ACC112 (cell line): ENCODE results near the gene NBPF1.
"Not testable (repeated sequence)": the region's sequence is repeated elsewhere in the genome, so short reads cannot be mapped to it uniquely, and the experiment has no call there.

Experiments
- H2AFZ ChIP-seq: fragments of 200-600 bp; sonication (generic); one replicate; pipeline ENCODE4 v1.6.0; 2017; ENCODE audit warnings: antibody characterized with exemption, low read length; ENCODE audit not compliant: unreplicated experiment
- H3K27ac ChIP-seq: fragments of 200-600 bp; sonication (generic); 2 replicates; pipeline ENCODE4 v1.5.1; 2014; ENCODE audit warnings: low read depth, mild to moderate bottlenecking, antibody characterized with exemption, low read length, moderate library complexity
- H3K27me3 ChIP-seq: fragments of 200-600 bp; sonication (generic); 2 replicates; pipeline ENCODE4 v1.6.1; 2014; ENCODE audit warnings: mild to moderate bottlenecking, antibody characterized with exemption, low read length, moderate library complexity, mixed read lengths; ENCODE audit not compliant: insufficient read depth
- H3K36me3 ChIP-seq: fragments of 200-600 bp; sonication (generic); 2 replicates; pipeline ENCODE4 v1.6.1; 2016; ENCODE audit warnings: mild to moderate bottlenecking, antibody characterized with exemption, low read length, moderate library complexity, mixed read lengths; ENCODE audit not compliant: insufficient read depth
- H3K4me1 ChIP-seq: fragments of 200-600 bp; sonication (generic); one replicate; pipeline ENCODE4 v1.6.1; 2016; ENCODE audit warnings: low read length, mixed read lengths; ENCODE audit not compliant: insufficient read depth, unreplicated experiment, control insufficient read depth
- H3K4me3 ChIP-seq: fragments of 200-600 bp; sonication (generic); 2 replicates; pipeline ENCODE4 v1.5.1; 2014; ENCODE audit warnings: mild to moderate bottlenecking, low read depth, low read length
- H3K79me2 ChIP-seq: fragments of 200-600 bp; sonication (generic); one replicate; pipeline ENCODE4 v1.6.0; 2016; ENCODE audit warnings: low read length; ENCODE audit not compliant: control insufficient read depth, unreplicated experiment, insufficient read depth

The NBPF1 gene

DNA sequence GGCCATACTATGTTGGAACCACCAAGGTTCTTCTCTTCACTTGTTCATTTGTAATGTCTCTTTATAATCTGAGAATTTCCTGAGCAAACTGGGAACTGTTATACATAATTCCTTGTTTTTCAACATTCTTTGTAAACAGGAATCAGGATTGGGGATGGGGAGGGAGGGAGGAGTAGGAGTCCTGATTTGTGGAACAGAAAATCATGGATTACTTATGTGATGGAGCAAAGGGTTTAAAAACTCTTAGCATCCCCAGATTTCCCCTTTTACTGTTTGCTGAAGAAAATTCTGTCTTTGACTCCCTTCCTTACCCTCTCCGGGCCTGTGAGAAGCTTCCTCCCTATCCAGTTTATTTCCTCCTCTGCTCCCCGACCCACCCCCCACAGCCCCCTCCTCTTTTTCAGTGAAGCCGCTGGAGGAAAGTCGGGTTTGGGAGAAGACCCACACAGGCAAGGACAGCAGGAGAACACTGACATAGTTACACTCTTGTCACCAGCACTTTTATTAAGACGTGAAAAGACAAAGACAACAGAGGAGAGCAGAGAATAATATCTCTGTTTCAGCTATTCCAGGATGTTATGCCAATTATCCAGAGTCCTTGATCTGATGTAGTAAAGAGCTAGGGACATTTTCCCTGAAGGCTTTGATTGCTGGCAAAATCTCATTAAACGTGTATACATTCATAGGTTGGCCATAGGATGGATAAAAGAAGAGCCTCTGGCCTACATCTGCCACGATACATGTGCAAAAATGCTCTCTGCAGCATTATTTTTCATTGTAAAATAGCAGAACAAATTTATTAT lies 4.6 kb upstream of the NBPF1 start:
- H3K79me2 ChIP-seq, result no peaks in the 10 kb centered on the region
- H3K4me3 ChIP-seq, result no peak overlapping the region
- H3K36me3 ChIP-seq, result no peaks in the 10 kb centered on the region
- no peak overlapping the region for H2AFZ ChIP-seq
- no peak overlapping the region for H3K27ac ChIP-seq
- H3K27me3 ChIP-seq, result no peaks in the 10 kb centered on the region
- peaks cover 12% of the 10 kb centered on the region for H3K4me1 ChIP-seq

DNA sequence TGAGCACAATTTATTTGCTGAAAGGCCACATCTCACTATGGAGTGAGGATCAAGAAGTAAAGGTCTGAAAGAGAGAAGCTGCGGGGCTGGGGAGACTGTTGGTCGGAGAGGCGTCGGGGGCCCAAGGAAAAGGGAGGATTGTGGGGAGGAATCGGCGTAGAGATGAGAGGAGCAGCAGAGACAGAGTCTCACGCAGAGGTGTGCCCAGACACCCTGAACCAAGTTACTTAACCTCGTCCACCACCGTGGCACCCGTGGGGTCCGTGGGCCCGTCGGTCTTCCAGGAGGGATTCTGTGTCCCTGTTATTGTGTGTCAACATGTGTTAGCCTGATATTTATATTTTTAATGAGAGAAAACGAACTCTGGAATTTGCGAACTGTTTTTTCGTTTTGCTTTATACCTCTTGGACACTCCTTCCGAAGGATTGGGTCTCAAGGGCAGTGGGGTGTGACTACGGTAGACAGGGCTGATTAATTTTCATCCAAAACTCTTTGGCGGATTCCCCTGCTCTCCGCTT lies 3.8 kb upstream of the NBPF1 start:
- Histone ChIP-seq H3K79me2 (peaks cover 7% of the 10 kb centered on the region), H3K27me3 (no peaks in the 10 kb centered on the region), H3K27ac (no peak overlapping the region), H3K36me3 (no peaks in the 10 kb centered on the region), H3K4me3 (no peak overlapping the region), H3K4me1 (peaks cover 14% of the 10 kb centered on the region), H2AFZ (no peak overlapping the region)

DNA sequence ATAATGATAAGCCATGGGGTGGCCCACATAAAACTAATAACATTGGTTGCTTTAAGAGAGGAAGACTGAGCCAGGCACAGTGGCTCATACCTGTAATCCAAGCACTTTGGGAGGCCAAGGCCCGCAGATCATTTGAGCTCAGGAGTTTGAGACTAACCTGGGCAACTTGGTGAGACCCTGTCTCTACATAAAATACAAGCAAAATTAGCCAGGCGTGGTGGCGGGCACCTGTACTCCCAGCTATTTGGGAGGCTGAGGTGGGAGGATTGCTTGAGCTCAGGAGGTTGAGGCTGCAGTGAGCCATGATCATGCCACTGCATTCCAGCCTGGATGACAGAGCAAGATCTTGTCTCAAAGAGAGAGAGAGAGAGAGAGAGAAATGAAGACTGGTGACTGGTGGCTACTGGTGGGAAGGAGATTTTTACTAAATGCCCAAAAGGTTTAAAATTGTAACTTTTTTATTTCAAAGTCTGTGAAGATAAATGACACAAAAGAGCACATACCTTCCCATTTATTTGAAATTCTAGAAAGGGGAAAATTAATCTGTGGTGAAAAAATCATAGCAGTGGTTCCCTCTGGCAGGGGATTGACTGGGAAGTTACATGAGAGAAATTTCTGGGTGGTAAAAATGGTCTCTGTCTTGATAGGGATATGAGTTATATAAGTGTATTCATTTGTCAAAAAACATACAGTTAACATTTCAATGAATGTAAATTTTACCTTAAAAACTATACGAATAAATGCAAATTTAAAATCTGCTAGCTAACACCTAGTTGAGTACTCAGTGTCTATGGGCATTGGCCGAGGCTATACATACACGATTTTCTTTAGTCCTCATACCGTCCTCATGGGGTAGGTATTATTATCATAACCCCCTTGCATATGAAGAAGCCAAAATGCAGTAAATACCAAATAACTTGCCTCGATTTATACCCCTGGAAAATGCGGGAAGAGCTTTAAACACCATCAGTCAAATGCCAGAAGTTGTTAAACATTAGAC lies 2.2 kb upstream of the NBPF1 start:
- H3K4me3 ChIP-seq, result no peak overlapping the region
- peaks cover 15% of the 10 kb centered on the region for H3K4me1 ChIP-seq
- H3K27ac ChIP-seq, result no peak overlapping the region
- H3K79me2 ChIP-seq, result peaks cover 14% of the 10 kb centered on the region
- no peak overlapping the region for H2AFZ ChIP-seq
- no peaks in the 10 kb centered on the region for H3K27me3 ChIP-seq
- no peaks in the 10 kb centered on the region for H3K36me3 ChIP-seq

DNA sequence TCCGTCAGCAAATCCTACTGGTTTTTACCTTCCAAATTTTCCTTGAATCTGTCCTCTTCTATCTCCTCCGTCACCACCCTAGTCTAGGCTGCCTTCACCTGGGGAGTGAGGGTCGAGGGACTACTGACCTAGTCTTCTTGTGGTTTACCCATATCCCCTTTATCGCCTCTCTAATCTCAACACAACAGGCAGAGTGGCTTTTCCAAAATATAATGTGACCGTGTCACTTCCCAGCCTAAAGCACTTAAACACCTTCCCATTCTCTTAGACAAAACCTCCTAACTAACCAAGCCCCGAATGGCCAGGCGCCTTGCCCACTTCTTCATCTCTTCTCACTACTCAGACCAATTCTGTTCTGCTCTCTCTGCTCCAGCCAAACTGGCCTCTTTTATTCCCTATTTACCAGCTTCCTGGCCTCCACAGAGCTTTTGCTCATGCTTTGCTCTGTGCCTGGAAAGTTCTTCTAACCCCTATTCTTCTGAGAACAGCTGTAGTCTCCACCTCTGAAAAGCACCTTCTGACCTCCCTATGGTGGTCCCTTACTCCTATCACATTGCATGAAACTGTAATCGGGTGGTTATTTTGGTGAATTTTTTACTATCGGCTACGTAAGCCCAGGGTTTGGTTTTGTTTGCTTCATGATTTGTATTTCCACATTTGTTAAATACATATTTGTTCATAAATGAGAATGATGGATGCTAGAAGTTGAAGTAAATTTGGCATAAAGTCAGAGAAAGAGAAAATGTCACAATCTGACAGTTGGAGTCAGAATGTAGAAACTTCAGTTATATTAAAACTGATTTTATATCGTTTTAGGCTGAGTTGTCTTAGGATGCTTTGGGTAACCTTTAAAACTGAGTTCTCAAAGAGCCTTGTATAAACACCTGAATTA lies 1.2 kb upstream of the NBPF1 start:
- no peaks in the 10 kb centered on the region for H3K27me3 ChIP-seq
- peaks cover 14% of the 10 kb centered on the region for H3K79me2 ChIP-seq
- peaks cover 14% of the 10 kb centered on the region for H3K4me1 ChIP-seq
- no peak overlapping the region; the same call in 1 of the 2 replicates for H3K4me3 ChIP-seq
- H3K36me3 ChIP-seq, result no peaks in the 10 kb centered on the region
- no peak overlapping the region for H3K27ac ChIP-seq
- H2AFZ ChIP-seq, result no peak overlapping the region

DNA sequence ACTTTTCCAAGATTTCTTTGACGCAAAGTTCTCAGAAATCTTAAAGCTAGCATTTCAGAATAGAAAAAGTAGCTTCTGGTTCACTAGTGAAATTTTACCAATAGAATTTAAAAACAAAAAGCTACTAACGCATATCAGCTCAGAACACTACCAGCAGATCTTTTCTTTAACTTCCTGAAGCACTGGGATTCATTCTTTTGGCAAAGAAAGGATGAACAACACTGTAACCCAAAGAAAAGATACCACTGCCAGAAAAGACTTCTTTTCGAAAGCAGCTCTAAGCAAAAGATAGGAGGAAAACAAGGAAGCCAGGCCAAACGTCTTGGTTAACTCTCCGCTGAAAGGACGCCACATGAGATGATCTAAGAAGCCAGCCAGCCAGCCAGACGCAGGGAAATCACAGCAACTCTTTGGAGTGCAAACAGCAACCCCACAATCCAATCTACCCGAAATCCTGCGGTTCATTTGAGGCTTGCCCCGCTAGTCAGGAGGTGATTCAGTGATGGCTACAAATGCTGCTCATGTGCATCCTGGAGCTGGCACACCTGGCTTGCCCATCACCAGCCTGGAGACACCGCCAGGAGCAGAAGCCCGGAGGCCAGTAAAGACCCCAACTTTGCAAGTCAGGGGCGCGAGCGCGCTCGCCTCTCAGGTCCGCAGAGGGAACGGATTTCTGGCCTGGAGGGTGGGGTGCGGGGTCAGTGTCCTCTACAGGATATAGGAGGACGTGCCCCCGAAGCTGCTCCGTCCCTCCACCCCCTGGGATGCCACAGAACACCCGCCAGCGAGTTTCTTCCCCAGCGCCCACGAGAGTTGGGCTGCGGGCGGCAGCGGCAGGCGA lies 812 bp downstream of the NBPF1 start:
- no peaks in the 10 kb centered on the region for H3K27me3 ChIP-seq
- H3K36me3 ChIP-seq, result peaks cover 5% of the 10 kb centered on the region; the same call in 1 of the 2 replicates
- peak overlapping the region; percentile 96 for H2AFZ ChIP-seq
- peak overlapping the region; percentile 81 for H3K4me3 ChIP-seq
- no peak overlapping the region for H3K27ac ChIP-seq
- peaks cover 14% of the 10 kb centered on the region for H3K79me2 ChIP-seq
- peaks cover 14% of the 10 kb centered on the region for H3K4me1 ChIP-seq

DNA sequence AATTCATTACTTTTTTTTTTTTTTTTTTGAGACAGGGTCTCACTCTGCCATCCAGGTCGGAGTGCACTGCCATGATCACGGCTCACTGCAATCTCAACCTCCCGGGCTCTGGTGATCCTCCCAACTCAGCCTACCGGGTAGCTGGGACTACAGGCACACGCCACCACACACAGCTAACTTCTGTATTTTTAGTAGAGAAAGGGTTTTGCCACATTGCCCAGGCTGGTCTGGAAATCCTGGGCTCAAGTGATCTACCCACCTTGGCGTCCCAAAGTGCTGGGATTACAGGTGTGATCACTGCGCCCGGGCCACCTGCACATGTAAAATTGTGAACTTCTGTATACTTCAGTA lies 1.4 kb downstream of the NBPF1 start:
- not testable (repeated sequence) for H3K36me3 ChIP-seq, H3K27ac ChIP-seq, H3K27me3 ChIP-seq
- peaks cover 14% of the 10 kb centered on the region for H3K79me2 ChIP-seq
- H3K4me1 ChIP-seq, result peaks cover 14% of the 10 kb centered on the region
- H2AFZ ChIP-seq, result peak overlapping the region; percentile 96
- H3K4me3 ChIP-seq, result peak overlapping the region; percentile 81

DNA sequence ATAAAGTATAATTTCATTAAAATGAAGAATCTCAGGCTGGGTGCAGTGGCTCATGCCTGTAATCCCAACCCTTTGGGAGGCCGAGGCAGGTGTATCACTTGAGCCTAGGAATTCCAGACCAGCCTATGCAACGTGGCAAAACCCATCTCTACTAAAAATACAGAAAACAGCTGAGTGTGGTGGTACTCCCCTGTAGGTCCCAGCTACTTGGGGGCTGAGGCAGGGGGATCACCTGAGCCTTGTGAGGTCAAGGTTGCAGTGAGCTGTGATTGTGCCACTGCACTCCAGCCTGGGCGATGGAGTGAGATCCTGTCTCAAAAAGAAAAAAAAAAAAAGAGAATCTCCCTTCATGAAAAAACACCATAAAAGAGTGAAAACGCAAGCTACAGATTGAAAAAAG lies 2.2 kb downstream of the NBPF1 start:
- not testable (repeated sequence) for H3K4me3 ChIP-seq, H3K27ac ChIP-seq, H3K27me3 ChIP-seq, H3K36me3 ChIP-seq, H2AFZ ChIP-seq
- Histone ChIP-seq H3K4me1 (peaks cover 14% of the 10 kb centered on the region), H3K79me2 (peaks cover 14% of the 10 kb centered on the region)

DNA sequence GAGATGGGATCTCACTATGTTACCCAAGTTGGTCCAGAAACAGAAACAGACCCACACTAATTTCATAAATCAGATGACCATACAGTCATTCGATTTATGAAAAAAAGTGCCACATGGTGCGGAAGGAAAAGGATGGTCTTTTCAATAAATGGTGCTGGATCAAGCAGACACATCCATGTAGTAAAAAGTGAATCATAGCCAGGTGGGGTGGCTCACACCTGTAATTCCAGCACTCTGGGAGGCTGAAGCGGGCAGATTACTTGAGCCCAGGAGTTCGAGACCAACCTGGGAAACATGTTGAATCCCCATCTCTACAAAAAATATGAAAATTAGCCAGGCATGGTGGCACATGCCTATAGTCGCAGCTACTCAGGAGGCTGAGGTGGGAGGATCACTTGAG lies 2.8 kb downstream of the NBPF1 start:
- not testable (repeated sequence) for H3K27ac ChIP-seq, H2AFZ ChIP-seq, H3K4me3 ChIP-seq, H3K27me3 ChIP-seq
- H3K4me1 ChIP-seq, result peaks cover 14% of the 10 kb centered on the region
- peaks cover 13% of the 10 kb centered on the region; the same call in 1 of the 2 replicates for H3K36me3 ChIP-seq
- peaks cover 14% of the 10 kb centered on the region for H3K79me2 ChIP-seq

DNA sequence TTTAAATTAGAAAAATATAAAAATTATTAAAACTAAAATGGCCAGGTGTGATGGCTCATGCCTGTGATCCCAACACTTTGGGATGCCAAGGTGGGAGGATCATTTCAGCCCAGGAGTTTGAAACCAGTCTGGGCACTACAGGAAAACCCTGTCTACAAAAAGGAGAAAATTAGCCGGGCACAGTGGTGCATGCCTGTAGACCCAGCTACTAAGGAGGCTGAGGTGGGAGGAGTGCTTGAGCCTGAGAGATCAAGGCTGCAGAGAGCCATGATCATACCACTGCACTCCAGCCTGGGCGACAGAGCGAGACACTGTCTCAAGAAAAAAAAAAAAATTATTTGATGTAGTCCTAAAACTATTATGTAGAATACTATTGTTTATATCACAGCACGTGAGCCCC lies 3.6 kb downstream of the NBPF1 start:
- not testable (repeated sequence) for H3K27me3 ChIP-seq, H2AFZ ChIP-seq, H3K27ac ChIP-seq, H3K4me3 ChIP-seq
- H3K79me2 ChIP-seq, result peaks cover 14% of the 10 kb centered on the region
- H3K36me3 ChIP-seq, result peaks cover 13% of the 10 kb centered on the region; the same call in 1 of the 2 replicates
- H3K4me1 ChIP-seq, result peaks cover 14% of the 10 kb centered on the region
